Measurements from ENCODE around the gene ADARB2.

DNA sequence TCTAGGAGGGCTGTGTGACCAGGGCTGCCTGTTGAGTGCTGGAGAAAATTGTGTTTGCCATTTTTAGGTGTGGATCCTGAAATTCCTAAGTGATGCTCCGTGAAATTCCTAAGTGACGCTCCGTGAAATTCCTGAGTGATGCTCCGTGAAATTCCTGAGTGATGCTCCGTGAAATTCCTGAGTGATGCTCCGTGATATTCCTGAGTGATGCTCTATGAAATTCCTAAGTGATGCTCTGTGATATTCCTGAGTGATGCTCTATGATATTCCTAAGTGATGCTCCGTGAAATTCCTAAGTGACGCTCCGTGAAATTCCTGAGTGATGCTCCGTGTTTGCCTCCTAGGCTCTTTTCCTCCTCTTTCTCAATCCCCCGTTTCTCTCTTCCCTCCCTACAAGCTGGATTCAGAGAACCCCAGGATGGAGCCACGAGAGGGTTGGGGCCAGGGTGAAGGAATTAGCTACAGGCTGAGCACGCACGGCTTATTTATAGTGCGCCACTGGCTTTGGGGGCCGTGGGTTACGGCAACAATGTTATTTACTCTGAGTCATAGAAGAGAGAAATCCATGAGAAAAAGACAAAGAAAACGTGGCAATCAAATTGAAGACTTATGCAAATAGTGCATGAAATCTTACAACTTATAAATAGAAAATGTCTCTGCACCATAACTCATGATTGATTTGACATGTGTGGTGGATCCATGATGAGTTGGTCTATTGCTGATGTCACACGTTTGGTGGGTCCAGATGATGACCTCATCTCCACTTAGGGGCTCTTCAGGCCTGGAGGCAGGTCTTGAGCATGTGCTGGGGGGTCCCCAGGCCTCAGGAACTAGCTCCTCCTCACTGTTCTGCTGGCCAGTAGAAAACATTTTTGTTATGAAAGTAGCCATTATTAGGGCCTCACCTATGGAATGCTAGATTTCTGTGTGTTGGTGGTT is 456.6 kb downstream of the ADARB2 start:
- TF ChIP-seq, protein P1, sequence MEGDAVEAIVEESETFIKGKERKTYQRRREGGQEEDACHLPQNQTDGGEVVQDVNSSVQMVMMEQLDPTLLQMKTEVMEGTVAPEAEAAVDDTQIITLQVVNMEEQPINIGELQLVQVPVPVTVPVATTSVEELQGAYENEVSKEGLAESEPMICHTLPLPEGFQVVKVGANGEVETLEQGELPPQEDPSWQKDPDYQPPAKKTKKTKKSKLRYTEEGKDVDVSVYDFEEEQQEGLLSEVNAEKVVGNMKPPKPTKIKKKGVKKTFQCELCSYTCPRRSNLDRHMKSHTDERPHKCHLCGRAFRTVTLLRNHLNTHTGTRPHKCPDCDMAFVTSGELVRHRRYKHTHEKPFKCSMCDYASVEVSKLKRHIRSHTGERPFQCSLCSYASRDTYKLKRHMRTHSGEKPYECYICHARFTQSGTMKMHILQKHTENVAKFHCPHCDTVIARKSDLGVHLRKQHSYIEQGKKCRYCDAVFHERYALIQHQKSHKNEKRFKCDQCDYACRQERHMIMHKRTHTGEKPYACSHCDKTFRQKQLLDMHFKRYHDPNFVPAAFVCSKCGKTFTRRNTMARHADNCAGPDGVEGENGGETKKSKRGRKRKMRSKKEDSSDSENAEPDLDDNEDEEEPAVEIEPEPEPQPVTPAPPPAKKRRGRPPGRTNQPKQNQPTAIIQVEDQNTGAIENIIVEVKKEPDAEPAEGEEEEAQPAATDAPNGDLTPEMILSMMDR (IDR thresholded peaks at IDR 0.05) = no peak
- no peak for TF ChIP-seq POLR2A (IDR thresholded peaks at IDR 0.05)

Measured in testis (tissue), 2 donors.